Measurements from ENCODE around the gene ORM2.

GRCh38 chr9:114344692-114345091 is 15.0 kb downstream of the ORM2 start:
- TF ChIP-seq POLR2A (IDR thresholded peaks at IDR 0.05): no peak
- TF ChIP-seq CTCF (IDR thresholded peaks at IDR 0.05): no peak

Data from esophagus squamous epithelium (tissue), 4 donors.